C1 segment of cervical spinal cord (tissue), 14 donors: Measurements from ENCODE around the gene USP31.
"Not testable (repeated sequence)": the region's sequence is repeated elsewhere in the genome, so short reads cannot be mapped to it uniquely, and the experiment has no call there.

Experiments used
- DNase-seq, 14 donors: peaks; one replicate each; lab custom pipeline; 2025; lab: John Stamatoyannopoulos, UW

Gene USP31

GRCh38 chr16:23096450-23096849, 52.8 kb downstream of the USP31 start:
- DNase-seq: not testable (repeated sequence)

DNA sequence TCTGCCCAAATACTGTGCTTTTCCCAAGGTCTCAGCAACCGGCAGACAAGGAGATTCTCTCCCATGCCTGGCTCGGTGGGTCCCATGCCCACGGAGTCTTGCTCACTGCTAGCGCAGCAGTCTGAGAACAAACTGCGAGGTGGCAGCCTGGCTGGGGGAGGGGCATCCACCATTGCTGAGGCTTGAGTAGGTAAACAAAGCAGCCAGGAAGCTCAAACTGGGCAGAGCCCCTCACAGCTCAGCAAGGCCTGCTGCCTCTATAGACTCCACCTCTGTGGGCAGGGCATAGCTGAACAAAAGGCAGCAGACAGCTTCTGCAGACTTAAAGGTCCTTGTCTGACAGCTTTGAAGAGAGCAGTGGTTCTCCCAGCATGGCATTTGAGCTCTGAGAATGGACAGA, 55.1 kb downstream of the USP31 start:
- DNase-seq: not testable (repeated sequence)

DNA sequence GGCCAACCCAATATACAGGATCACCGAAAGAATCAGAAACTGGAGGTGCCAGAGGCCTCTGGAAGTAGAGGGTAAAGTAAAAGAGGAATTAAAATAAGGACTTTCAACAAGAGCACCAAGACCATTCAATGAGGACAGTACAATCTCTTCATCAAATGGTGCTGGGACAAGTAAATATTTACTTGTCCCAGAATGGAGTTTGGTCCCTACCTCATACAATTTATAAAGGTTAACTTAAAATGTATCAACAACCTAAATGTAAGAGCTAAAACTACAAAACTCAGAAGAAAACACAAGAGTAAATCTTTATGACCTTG, 56.5 kb downstream of the USP31 start:
- no peak for DNase-seq

GRCh38 chr16:23092072-23092800, 57.0 kb downstream of the USP31 start:
- DNase-seq: no peak

DNA sequence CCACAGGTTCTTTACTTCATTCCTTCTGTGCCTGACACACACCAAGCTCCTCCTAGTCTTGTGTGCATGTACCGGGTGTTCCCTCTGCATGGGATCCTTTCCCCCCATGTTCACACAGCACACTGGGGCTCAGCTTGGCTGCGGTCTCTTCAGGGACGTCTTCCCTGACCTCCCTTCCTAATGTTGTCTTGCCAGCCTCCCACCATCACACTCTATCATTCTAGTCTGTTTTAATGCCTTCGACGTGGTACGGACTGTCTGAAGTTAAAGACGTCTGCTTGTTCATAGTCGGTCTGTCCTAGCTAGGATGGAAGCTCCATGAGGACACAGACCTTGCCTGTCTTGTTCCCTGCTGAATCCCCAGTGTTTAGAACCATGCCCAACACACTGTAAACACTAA, 60.1 kb downstream of the USP31 start:
- DNase-seq: no peak

GRCh38 chr16:23088018-23088417, 61.2 kb downstream of the USP31 start:
- DNase-seq: no peak

GRCh38 chr16:23085949-23086348, 63.3 kb downstream of the USP31 start:
- no peak for DNase-seq

GRCh38 chr16:23082161-23082788, 67.0 kb downstream of the USP31 start:
- DNase-seq: no peak

GRCh38 chr16:23081675-23082119, 67.6 kb downstream of the USP31 start:
- DNase-seq: no peak

- DNase-seq: no peak
Measured at GRCh38 chr16:23080747-23081146, 68.5 kb downstream of the USP31 start.

GRCh38 chr16:23080329-23080728, 68.9 kb downstream of the USP31 start:
- no peak for DNase-seq

- no peak for DNase-seq
Measured at GRCh38 chr16:23079675-23080301, 69.5 kb downstream of the USP31 start.

DNA sequence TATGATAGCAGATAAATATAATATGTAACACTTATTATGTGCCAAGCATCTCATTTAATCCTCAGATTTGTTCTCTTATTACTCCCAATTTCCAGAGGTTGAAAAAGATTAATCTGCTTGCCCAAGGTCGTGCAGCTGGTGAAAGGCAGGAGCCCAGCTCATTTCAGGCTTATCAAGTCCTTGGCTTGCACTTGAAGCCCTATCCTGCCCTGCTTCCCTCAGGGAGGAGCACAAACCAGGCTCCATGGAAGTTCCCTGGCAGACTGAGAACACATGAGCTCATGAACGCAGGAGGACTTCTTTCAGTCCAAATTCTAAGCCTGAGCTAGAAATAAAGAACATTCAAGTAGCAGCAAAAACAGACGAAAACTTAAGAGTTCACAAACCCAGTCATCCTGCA, 74.8 kb downstream of the USP31 start:
- DNase-seq: no peak

GRCh38 chr16:23072769-23073549, 76.3 kb downstream of the USP31 start:
- no peak for DNase-seq

DNA sequence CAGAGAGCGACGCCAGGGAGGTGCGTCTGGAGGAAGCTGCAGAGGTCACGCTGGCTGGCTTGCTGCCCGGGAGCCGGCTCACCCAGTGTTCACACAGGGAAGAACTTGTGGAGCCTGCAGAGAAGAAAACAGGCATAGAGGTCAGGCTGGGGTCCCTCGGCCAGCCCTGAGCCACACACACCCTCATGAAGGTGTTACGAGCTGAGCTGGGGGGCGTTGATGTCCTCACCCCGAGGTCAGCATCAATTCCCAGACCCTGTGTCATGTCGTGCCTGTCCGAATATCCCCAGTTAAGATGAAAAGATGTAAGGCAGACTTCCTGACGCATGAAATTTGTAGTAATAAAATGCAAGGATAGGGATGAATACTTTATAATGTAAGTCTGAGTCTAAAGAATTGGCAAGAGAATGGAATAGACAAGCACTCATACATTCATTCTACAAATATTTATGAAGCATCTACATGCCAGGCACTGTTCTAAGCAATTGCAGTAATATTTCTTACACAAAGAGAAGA, 77.1 kb downstream of the USP31 start:
- peak in 8 of 14 donors; percentile 9 to 53 (median 33) for DNase-seq

DNA sequence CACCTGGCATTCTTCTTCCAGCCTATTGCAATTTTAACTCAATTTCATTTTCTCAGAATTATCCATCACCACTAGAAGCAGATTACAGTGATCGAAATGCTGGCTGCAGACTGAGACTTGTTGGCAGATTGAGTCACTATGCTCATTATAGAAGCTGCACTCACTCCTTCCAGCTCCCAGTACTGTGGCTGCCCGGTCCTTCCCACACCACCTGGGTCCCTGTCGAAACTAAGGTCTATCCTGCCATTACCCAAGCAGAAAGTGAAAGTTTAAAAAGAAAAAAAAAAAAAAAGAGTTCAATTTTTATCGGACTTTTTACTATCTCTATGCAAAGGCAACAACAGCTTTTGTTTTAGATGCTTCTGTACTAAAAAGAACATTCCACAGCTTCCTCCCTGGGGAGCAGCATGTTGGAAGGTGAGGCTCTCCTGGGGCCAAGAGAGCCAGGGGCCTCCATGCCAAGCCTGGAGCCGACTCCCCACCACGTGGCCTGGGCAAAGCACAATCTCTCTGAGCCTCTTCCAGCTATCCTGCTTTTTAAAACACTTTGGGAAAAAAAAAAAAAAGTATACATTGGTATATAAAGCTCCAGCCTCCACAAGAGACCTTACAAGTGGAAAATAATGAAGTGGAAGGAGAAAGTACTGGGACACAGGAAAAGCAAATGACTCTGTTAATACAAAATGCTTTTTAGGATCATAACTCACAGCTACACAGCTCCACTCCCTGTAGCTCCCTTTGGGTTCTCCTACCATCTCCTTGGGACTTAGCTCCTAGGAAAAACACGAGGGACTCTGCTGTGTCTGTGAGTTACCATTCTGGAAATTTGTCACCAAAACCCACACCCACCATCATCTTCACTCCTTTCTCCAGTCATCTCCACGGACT, 77.8 kb downstream of the USP31 start:
- DNase-seq: peak in 1 of 14 donors; percentile 33

GRCh38 chr16:23069844-23070243, 79.4 kb downstream of the USP31 start:
- DNase-seq: no peak

- DNase-seq: no peak
Measured at GRCh38 chr16:23068079-23068736, 81.0 kb downstream of the USP31 start.

DNA sequence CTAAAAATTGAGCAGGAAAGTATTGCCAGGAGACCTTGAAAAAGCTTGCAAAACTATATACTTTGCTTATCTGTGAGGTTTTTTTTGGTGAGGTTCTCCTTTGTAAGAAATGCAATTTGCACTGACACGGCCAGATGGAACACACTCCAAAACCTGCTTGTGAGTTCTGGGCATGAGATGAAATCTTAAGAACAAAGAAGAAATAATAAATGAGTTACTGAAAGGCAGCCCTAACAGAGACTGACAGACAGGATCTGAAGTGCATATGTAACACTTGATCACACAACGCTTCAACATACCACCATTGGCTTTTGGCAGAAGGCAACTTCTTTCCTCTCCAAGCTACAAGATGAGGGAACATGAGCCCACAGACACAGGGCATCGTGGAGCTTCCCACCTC, 82.6 kb downstream of the USP31 start:
- no peak for DNase-seq

DNA sequence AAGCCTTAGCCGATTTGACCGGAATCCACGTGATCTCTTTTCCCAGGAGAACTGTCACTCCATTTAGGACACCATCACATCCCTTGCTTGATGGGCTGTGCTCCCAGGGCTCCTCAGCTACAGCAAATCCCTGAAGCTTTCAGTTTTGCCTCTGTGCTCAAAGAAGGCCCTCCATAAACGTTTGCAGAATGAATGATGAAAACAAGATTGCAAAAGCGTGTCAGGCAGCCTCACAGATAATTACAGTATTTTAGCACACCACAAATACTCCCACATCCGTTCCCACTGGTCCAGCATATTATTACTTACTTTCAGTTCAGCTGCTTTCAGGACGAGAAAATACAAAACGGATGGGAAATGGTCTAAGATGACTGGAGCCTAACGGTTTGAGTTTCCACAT, 84.6 kb downstream of the USP31 start:
- DNase-seq: no peak
